GM21717 (cell line): Measurements from ENCODE around the gene GOLIM4.
"Not testable (repeated sequence)": the region's sequence is repeated elsewhere in the genome, so short reads cannot be mapped to it uniquely, and the experiment has no call there.

ENCODE experiments used
- ATAC-seq: cut with Tn5 transposase; IDR thresholded peaks from one replicate; pipeline ENCODE4 v1.9.1; 2021; ENCODE audit warnings: mild to moderate bottlenecking, moderate library complexity; ENCODE audit not compliant: unreplicated experiment

GOLIM4 gene, protein sequence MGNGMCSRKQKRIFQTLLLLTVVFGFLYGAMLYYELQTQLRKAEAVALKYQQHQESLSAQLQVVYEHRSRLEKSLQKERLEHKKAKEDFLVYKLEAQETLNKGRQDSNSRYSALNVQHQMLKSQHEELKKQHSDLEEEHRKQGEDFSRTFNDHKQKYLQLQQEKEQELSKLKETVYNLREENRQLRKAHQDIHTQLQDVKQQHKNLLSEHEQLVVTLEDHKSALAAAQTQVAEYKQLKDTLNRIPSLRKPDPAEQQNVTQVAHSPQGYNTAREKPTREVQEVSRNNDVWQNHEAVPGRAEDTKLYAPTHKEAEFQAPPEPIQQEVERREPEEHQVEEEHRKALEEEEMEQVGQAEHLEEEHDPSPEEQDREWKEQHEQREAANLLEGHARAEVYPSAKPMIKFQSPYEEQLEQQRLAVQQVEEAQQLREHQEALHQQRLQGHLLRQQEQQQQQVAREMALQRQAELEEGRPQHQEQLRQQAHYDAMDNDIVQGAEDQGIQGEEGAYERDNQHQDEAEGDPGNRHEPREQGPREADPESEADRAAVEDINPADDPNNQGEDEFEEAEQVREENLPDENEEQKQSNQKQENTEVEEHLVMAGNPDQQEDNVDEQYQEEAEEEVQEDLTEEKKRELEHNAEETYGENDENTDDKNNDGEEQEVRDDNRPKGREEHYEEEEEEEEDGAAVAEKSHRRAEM

DNA sequence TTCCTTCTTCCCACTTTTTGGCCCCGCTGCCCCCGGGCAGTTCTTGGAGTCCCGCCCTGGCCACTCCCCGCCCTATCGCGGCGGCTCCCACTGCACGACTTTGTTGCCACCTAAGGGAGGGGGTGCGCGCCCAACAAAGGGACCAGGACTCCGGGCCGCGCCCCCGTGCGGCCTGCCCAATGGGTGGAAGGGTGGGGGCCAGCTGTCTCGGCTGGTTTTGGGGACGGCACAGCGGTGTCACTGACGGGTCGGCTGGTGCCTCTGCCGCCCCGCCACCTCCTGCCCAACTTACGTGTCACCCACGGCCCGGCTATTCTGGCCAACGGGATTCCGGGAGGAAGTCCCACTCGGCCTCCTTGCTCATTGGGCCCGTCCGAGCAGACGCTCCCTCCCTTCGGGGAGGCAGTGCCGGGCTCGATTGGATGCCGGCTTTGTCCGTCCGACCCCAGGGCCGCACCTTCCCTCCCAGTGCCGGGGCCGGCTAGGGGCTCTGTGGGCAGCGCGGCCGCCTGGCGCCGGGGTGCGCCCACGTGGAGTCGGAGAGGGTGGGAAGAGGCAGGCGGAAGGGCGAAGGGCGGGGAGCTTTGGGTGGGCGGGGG is at the start of gene GOLIM4:
Gene GOLIM4 (minus strand): TSS at position 314 of the 599 bp plus-strand sequence. CDS start 639 bp downstream, outside the sequence.
- peak; percentile 88 for ATAC-seq

DNA sequence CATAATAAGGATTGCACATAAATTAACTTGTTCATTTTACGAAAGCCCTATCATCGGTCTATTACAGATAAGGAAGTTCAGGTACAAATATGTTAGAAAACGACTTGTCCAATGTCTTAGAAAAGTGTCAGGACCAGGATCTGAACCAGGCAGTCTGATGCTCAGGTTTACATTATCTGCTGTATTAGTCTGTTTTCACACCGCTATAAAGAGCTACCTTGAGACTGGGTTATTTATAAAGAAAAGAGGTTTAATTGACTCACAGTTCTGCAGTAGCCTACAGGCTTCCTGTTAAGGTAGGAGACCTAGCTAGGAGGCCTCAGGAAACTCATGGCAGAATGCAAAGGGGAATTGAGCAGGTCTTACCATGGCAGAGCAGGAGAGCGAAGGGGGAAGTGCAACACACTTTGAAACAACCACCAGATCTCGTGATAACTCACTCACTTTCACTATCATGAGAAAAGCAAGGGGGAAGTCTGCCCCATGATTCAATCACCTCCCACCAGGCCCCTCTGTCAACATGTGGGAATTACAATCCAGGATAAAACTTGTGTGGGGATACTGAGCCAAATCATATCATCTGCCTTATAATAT is 45.8 kb upstream of the GOLIM4 start:
- peak; percentile 68 for ATAC-seq

DNA sequence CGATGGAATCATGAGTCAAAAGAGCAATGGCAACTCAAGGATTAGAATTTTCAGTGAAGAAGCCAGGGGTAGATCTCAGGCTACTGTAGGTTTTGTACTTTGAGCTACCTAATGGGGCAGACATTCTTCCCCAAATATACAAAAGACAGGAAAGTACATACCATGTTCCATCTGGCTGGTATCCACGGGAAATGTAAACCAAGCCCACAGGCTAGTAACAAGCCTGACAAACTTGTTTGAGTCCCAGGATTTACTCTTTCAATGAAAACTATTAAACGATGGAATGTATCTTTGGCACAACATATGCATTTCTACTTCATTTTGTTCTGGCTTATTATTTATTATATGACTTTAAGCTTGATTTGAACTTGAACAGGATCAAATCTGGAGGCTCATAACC is 44.2 kb upstream of the GOLIM4 start:
- no peak for ATAC-seq

DNA sequence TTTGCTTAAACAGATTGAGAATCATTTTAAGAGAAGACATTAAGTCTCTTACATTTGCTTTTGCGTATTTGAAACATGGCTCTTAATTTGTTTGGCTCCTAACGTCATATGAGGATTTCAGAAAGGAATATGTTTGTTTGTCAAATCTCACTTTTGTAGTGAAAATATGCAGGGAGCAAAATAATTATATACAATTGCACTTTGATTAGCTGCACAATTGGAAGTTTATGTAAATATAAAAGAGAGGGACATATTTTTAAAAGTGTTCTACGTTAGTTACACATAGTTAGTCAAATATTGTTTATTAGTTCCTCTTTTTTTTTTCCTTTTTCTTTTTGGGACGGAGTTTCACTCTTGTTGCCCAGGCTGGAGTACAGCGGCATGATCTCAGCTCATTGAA is 42.7 kb upstream of the GOLIM4 start:
- no peak for ATAC-seq

DNA sequence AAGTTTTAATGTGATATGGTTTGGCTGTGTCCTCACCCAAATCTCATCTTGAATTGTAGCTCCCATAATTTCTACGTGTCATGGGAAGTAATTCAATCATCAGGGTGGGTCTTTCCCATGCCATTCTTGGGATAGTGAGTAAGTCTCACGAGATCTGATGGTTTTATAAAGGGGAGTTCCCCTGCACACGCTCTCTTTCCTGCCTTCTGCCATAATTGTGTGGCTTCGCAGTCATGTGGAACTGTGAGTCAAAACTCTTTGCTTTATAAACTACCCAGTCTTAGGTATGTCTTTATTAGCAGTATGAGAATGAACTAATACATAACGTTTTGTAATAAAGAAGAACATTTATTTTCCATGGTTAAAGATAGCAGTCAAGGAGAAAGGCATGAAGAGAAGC is 39.2 kb upstream of the GOLIM4 start:
- ATAC-seq = no peak

DNA sequence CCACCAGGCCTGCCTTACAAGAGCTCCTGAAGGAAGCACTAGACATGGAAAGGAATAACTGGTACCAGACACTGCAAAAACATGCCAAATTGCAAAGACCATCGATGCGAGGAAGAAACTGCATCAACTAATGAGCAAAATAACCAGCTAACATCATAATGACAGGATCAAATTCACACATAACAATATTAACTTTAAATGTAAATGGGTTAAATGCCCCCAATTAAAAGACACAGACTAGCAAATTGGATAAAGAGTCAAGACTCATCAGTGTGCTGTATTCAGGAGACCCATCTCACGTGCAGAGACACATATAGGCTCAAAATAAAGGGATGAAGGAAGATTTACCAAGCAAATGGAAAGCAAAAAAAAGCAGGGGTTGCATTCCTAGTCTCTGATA is 34.5 kb upstream of the GOLIM4 start:
- not testable (repeated sequence) for ATAC-seq

DNA sequence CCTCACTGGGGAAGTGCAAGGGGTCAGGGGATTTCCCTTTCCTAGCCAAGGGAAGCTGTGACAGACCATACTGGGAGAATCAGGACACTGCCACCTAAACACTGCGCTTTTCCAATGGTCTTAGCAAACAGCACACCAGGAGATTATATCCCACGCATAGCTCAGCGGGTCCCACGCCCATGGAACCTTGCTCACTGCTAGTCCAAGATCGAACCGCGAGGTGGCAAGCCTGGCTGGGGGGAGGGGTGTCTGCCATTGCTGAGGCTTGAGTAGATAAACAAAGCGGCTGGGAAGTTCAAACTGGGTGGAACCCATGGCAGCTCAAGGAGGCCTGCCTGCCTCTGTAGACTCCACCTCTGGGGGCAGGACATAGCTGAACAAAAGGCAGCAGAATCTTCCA is 32.7 kb upstream of the GOLIM4 start:
- not testable (repeated sequence) for ATAC-seq

DNA sequence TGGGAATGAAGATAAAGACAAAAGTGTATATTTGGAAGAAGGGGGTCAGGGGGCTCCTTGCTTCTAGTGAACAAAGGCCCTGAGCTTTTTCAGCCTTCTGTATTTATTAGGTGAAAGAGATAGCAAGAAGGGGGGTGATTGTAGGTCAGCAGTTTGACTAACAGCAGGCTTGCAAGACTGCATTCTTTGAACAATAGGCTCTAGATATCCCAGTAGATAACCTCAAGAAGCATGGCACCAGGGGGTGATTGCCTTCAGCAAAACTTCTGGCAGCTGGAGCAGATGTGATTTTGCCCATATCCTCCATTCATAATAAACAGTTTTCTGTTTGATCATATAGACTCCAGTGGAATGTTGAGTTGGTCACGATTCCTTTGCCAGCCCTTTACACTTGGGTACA is 31.7 kb upstream of the GOLIM4 start:
- ATAC-seq = no peak

DNA sequence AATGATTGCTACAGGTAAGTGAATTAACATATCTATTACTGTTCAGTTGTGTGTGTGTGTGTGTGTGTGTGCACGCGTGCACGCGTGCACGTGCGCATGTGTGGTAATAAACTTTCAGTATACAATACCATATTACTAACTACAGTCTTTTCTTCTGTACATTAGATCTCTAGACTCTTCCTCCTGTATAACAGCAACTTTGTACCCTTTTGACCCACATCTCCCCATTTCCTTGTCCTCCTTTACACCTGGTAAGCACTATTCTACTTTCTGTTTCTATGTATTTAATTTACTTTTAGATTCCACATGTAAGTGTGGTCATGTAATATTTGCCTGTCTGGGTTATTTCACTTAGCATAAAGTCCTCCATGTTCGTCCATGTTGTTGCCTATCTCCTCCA is 29.1 kb upstream of the GOLIM4 start:
- no peak for ATAC-seq

DNA sequence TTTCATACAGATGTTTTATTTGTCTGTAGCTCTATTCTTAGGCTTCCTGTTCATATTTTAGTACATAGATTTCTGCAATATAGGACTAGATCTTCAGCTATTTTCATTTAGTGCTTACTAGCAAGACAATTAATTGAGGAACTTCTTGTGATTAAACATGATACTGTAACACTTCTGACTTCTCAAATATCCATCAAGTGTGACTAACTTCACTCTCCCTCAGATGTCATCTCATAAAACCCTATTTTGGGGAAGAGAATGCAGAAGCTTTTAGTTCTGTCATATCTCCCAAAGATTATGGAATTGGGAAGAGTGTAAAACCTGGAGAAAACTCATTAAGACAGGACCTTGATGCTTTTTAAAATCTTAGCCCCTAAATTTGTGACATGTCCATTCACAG is 28.6 kb upstream of the GOLIM4 start:
- no peak for ATAC-seq

DNA sequence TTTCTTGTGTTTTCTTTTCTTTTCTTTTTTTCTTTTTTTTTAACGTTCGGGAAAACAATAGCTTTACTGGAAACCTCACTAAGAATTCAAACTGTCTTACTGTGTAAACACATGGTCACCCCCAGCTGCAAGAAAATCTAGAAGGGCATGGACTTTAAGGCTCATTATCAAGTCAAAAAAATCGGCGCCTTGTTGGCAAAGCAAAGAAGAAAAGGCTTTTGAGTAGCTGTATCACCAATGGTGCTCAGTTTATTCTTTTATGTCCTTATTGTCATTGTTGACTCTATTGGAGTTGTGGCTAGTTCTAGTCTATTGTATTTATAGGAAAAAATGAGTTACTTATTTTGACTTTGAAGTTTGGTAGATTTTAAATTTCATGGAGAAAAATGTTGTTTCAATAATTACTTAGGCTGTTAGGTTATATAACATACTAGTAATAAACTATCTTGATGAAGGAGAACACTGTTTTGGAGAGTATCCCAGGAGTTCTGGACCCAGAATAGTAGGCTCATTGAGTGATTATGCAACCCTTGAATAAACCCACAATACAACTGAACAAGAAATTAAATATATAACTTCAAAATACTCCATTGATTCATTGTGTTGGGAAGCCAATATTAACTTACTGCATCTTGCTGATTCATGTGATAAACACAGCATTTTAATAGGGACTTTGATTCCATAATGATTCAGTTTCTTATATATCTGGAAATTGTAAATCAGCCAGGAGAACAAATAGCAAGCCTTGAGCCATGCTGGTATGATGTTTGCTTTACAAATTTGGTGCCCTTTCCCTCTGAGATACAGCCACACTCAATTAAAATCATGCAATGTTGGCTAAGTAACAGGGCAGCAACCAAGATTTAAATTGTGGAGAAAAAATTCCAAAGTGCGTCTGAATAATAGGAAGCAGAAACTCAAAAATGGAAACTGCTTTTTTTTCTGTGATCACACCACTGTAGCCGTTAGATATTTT is 27.8 kb upstream of the GOLIM4 start:
- no peak for ATAC-seq

DNA sequence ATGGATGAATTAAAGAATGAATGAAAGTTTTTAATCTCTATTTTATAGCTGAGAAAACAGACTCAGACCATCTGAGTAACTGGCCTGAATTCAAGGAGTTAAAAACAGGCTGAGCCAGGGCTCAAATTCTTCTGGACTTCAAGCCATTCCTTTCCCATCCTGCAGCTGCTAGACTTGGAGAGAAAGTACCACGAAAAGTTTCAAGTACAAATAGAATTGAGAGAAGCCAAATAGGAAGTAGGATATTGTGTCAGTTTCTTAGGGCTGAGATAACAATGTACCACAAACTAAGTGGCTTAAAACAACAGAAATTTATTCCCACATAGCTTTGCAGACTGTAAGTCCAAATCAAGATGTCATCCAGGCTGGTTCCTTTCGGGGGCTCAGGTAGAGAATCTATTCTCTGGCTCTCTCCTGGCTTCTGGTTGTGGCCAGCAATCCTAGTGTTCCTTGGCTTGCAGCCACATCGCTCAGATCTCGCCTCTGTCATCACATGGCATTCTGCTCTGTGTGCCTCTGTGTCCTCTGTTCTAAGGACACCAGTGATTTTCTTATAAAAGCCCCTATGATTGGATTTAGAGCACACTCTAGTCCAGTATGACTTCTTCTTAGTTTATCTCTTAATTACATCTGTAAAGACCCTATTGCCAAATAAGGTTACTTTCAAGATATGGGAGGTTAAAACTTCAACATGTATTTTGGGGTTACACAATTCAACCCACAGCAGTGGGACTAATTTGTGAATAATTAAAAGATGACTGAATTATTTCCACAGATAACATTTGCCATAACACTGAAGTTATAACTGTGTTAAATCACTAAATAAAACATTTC is 25.7 kb upstream of the GOLIM4 start:
- no peak for ATAC-seq

DNA sequence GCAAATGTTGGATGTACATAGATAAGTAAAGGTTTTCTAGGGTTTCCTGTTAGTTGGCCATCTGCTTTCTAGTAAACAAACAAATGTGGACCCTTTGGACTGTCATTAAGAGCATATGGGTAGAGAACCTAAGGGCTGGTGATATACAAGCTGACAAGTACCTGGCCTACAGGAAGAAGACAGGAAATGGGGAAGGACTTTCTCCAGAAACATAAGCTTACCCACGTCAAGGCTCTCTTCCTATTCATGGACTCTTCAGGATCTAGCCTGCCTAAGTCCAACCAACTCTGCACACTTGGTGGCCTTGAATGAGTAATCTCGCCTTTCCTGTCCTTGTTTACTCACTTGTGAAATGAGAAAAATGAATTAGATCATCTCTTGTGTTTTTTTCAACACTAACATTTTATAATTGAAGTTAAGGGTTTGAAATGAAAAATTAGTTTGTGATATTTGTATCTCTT is 22.2 kb upstream of the GOLIM4 start:
- no peak for ATAC-seq

DNA sequence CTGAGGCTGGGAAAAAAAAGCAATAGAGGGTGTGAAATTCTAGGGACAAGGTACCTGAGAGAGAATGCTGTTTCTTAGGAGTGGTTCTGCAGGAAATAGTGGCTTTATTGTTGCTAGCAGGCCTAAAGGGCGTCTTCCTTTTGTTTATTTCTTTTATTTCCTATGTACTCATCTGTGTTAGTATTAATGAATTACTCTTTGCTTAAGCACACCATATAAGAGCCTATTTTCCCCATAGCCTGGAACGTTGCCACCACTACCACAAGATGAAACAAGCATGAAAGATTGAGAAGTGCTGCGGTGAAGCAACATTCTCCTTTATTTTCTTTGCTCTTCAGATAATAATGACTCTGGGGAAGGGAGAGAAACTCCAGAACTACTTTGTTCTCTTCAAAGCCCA is 21.3 kb upstream of the GOLIM4 start:
- no peak for ATAC-seq

DNA sequence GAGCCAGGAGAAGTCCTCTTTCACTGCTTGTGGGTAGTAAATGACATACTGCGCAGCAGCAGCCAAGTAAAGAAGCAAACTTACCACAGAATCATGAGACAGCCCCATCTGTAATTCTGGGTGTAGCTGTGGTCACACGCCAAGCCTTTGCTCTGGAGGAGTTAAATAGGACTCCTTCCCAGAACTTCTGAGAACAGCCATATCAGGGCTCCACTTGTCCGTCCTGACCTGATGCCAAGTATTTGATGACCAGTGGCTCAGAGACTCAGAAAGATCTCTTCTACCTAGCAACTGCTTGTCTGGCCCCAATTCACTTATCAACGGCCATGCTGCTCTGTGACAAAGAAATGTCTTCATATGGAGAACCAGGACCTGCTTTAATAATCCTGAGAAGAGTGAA is 20.6 kb upstream of the GOLIM4 start:
- ATAC-seq = no peak

DNA sequence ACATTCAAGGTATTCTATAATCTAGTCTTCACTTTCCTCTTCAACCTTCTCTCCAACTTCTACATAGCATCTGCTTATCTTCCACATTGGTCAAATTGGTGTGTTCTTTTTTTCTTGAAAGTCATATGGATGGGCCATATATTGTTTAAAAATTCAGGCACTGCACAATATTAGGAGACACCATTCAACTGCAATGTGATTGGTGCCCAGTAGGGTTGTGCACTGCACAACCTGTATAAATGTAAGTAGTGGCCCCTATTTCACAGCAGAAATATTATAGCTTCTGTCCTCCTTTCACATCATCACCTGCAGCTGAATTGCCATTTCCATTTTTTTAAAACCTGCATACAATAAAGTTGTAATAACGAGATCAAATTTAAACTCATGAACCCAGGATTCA is 18.1 kb upstream of the GOLIM4 start:
- no peak for ATAC-seq

DNA sequence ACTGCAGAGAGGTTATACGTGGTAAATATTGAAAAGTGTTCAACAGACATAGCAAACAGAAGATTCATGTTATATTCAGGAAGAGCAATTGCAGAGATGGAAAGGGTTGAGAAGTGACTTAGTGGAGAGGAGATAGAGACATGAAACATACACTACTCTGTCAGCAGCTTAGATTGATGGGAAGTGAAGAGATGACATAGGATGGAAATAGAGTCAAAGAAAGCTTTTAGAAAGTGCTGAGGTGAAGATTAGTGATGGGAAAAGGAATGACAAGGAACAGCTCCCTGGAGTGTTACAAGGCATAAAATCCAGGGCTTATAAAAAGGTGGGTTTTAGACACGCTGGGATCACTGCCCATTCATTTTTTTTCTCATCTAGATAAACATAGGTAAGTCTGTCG is 17.2 kb upstream of the GOLIM4 start:
- no peak for ATAC-seq

DNA sequence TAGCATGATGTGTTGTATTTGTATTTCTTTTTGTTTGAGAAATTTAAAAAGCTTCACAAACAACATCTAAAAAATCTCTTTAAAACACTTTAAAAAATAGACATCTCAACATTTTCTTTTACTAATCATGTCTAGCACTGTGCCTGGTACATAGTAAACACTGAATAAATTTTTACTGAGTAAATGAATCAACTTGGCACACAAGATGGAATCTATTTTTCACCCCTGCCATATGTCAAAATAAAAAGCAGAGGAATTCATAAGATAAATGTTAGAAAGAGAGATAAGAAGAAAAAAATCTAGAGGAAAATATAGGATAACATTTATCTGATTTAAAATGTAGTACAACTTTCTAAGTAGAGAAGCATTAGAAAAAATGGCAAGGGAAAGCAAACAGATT is 8.6 kb upstream of the GOLIM4 start:
- no peak for ATAC-seq

DNA sequence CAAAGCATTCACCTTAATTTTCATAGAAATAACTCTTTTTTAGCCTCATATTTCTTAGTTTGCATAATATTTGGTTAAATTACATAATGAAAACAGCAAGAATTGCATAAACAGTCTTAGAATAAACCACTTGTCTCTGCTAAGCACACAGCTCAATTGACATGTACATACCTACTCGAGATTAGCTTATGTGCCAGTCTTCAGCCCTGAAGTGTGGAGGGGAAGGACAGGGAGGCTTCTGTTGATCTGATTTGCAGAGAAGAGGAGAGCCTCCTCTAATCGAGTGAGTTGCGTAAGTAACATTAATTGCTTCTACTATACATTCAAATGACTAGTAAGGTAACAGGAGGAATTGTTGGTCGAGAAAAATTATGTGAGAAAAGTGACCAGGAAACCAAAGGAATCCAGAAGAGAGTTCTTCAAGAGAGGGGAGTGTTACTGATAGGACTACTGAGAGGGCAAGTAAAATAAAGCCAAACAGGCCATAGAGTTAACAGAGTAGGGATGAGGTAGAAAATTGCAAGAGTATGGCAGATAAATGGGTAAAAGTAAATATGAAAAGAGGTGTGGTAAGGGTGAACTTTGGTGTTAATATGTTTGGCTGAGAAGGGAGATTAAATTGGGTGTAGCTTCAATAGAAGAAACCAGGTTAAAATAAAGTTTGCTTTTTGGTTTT is 7.1 kb upstream of the GOLIM4 start:
- ATAC-seq = no peak
